Smooth muscle cell (in vitro differentiated cells): ENCODE measurements around the gene COX15. TPM values are rescaled to one million over a fixed set of nuclear protein-coding genes. Genes with fewer than 3 reads are reported as not detected.

Source experiments
- DNase-seq: peaks from one replicate; lab custom pipeline; 2025; ENCODE audit not compliant: unreplicated experiment; lab: John Stamatoyannopoulos, UW
- H2AFZ ChIP-seq: fragments of 200-600 bp; sonication (generic); 2 replicates; pipeline ENCODE4 v1.6.0; 2016; ENCODE audit warnings: antibody characterized with exemption, low read depth, mild to moderate bottlenecking
- H3F3A ChIP-seq: fragments of 200-600 bp; sonication (generic); 2 replicates; pipeline ENCODE4 v1.6.0; 2017; ENCODE audit warnings: antibody characterized with exemption, low read depth
- H3K27ac ChIP-seq: fragments of 200-600 bp; sonication (generic); 2 replicates; pipeline ENCODE4 v1.5.1; 2016; ENCODE audit warnings: low read depth, mild to moderate bottlenecking
- H3K27me3 ChIP-seq: fragments of 200-600 bp; sonication (generic); 2 replicates; pipeline ENCODE4 v1.6.1; 2016; ENCODE audit warnings: low read depth, mild to moderate bottlenecking
- H3K36me3 ChIP-seq: fragments of 200-600 bp; sonication (generic); 2 replicates; pipeline ENCODE4 v1.5.1; 2016; ENCODE audit warnings: low read depth
- H3K4me1 ChIP-seq: fragments of 200-600 bp; sonication (generic); 2 replicates; pipeline ENCODE4 v1.5.1; 2016; ENCODE audit warnings: low read depth
- H3K4me2 ChIP-seq: fragments of 200-600 bp; sonication (generic); 2 replicates; pipeline ENCODE4 v1.6.0; 2016; ENCODE audit warnings: mild to moderate bottlenecking
- H3K4me3 ChIP-seq: fragments of 200-600 bp; sonication (generic); 2 replicates; pipeline ENCODE4 v1.5.1; 2016; ENCODE audit warnings: mild to moderate bottlenecking
- H3K79me2 ChIP-seq: fragments of 200-600 bp; sonication (generic); 2 replicates; pipeline ENCODE4 v1.6.0; 2016; ENCODE audit warnings: low read depth, mild to moderate bottlenecking
- H3K9ac ChIP-seq: fragments of 200-600 bp; sonication (generic); 2 replicates; pipeline ENCODE4 v1.6.0; 2016; ENCODE audit warnings: low read depth
- H3K9me3 ChIP-seq: fragments of 200-600 bp; sonication (generic); replicated peaks from 2 replicates; pipeline ENCODE4 v1.5.1; 2016; ENCODE audit warnings: low read depth
- H4K20me1 ChIP-seq: fragments of 200-600 bp; sonication (generic); 2 replicates; pipeline ENCODE4 v1.6.0; 2016; ENCODE audit warnings: low read depth
- WGBS: methylation state at CpG from one replicate; pipeline ENCODE4 v1.1.7; 2016; ENCODE audit warnings: low lambda C conversion rate; 5-methylcytosine and 5-hydroxymethylcytosine counted together
- polyA plus RNA-seq: library from polyadenylated mRNA; unstranded; fragments of >200 nt; fragmentation: Nextera tagmentation; extraction: Ambion mirVana; gene quantifications from 2 replicates; pipeline ENCODE4 v1.2.1, GENCODE V29; 2016
- total RNA-seq: library from RNA; depleted of rRNA; stranded (reverse); fragments of >200 nt; gene quantifications from 2 replicates; pipeline ENCODE4 v1.2.3, GENCODE V29; 2014
- TF ChIP-seq, protein P1 (sequence below): fragments of 200-600 bp; sonication (generic); IDR thresholded peaks from 2 replicates; pipeline ENCODE4 v1.5.1; 2017; ENCODE audit warnings: borderline replicate concordance, mild to moderate bottlenecking, antibody characterized with exemption; ENCODE audit not compliant: insufficient read depth, poor library complexity, severe bottlenecking

Gene COX15
- total and polyA plus RNA-seq, 2 experiments from 2014 or later: 16.9 to 21.3 TPM

DNA sequence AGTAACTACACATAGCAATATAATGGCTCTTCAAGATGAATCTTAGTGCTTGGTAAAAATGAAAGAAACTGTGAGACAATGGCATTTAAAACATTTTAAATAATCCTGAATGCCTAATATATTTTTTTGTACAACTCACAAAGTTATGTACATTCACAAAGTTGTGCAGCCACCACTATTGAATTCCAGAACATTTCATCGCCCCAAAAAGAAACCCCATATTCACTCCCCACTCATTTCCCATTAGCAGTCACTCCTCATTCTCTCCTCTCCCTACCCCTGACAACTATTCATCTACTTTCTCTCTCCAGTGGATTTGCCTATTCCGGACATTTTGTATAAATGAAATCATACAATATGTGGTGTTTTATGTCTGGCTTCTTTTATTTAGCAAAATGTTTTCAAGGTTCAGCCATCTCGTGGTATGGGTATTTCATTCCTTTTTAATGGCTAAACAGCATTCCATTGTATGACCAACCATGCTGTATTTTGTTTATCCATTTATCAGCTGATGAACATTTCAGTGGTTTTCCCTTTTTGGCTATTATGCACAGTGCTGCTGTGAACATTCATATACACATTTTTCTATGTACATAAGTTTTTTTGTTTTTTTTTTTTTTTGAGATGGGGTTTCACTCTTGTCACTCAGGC, 37.9 kb downstream of the COX15 start:
- H3K27ac ChIP-seq: peak overlapping the region; percentile 61
- H3K9me3 ChIP-seq: no peaks in the 10 kb centered on the region
- H2AFZ ChIP-seq: no peak overlapping the region
- TF ChIP-seq, protein P1, sequence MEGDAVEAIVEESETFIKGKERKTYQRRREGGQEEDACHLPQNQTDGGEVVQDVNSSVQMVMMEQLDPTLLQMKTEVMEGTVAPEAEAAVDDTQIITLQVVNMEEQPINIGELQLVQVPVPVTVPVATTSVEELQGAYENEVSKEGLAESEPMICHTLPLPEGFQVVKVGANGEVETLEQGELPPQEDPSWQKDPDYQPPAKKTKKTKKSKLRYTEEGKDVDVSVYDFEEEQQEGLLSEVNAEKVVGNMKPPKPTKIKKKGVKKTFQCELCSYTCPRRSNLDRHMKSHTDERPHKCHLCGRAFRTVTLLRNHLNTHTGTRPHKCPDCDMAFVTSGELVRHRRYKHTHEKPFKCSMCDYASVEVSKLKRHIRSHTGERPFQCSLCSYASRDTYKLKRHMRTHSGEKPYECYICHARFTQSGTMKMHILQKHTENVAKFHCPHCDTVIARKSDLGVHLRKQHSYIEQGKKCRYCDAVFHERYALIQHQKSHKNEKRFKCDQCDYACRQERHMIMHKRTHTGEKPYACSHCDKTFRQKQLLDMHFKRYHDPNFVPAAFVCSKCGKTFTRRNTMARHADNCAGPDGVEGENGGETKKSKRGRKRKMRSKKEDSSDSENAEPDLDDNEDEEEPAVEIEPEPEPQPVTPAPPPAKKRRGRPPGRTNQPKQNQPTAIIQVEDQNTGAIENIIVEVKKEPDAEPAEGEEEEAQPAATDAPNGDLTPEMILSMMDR: no peak
- peak overlapping the region; percentile 37 for H3K4me2 ChIP-seq
- peaks cover 9% of the 10 kb centered on the region for H4K20me1 ChIP-seq
- no peaks in the 10 kb centered on the region for H3K4me1 ChIP-seq
- H3K4me3 ChIP-seq: no peak overlapping the region
- no peak for DNase-seq
- no peak overlapping the region for H3K9ac ChIP-seq
- peaks cover 3% of the 10 kb centered on the region for H3K79me2 ChIP-seq
- H3K36me3 ChIP-seq: peaks cover 30% of the 10 kb centered on the region
- no peaks in the 10 kb centered on the region for H3F3A ChIP-seq
- no peaks in the 10 kb centered on the region for H3K27me3 ChIP-seq
- WGBS: 80% methylated on average over 3 of the region's 3 CpGs

DNA sequence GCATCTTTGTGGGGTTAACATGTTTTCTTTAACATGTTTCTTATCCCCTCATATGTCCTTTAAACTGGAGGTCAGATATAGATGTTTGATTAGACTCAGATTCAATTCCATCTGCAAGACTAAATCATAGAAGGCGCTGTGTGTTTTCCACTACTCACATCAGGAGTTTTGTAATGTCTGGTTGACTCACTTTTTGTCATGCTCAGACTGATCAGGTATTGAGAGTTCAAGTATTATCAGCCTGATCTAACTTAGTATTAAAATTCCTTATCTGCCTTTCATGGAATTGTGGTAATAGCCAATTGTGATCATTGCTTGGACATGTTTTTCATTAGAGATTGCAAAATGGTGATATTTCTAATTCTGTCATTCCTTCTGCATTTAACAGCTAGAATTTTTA, 42.5 kb downstream of the COX15 start:
- no peak overlapping the region for H2AFZ ChIP-seq
- H3K9ac ChIP-seq: no peak overlapping the region
- H3K4me2 ChIP-seq: no peak overlapping the region
- peaks cover 32% of the 10 kb centered on the region for H3K36me3 ChIP-seq
- H3K9me3 ChIP-seq: no peaks in the 10 kb centered on the region
- H3K4me1 ChIP-seq: no peaks in the 10 kb centered on the region
- TF ChIP-seq, protein P1: no peak
- H3K4me3 ChIP-seq: no peak overlapping the region
- no peak for DNase-seq
- no peaks in the 10 kb centered on the region for H3F3A ChIP-seq
- H3K79me2 ChIP-seq: peaks cover 3% of the 10 kb centered on the region
- H3K27ac ChIP-seq: no peak overlapping the region
- 91% methylated on average over 1 of the region's 1 CpG for WGBS
- peaks cover 25% of the 10 kb centered on the region for H4K20me1 ChIP-seq
- no peaks in the 10 kb centered on the region for H3K27me3 ChIP-seq

DNA sequence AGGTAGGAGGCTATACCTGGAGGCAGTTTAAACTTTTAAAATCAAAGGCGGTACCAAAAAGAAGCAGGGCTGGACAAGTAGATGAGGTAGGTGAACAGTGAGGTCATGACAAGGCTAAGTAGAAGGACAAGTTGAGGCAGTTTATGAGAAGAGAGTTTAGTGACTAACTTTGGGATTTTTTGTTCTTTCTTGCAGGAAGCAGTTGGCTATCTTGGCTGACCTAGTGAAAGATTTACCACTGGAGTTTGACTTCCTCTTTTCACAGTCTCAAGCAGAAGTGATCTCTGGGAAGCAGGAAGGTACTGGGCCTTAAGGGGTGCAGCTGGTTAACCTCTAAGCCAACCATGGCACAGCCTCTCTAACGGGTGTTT, 46.3 kb downstream of the COX15 start:
- WGBS: 90% methylated on average over 2 of the region's 2 CpGs
- peak overlapping the region; percentile 52 for H3K27ac ChIP-seq

More for the DNA sequence above, 46.3 kb downstream of the COX15 start:
- H3F3A ChIP-seq: no peaks in the 10 kb centered on the region
- peaks cover 3% of the 10 kb centered on the region for H3K79me2 ChIP-seq
- H3K4me1 ChIP-seq: no peaks in the 10 kb centered on the region
- peaks cover 43% of the 10 kb centered on the region for H3K36me3 ChIP-seq
- no peak overlapping the region for H2AFZ ChIP-seq
- H3K4me3 ChIP-seq: no peak overlapping the region
- no peak for DNase-seq
- no peak overlapping the region for H3K4me2 ChIP-seq
- no peak overlapping the region for H3K9ac ChIP-seq
- peaks cover 37% of the 10 kb centered on the region for H4K20me1 ChIP-seq
- TF ChIP-seq, protein P1: no peak
- H3K9me3 ChIP-seq: no peaks in the 10 kb centered on the region
- H3K27me3 ChIP-seq: no peaks in the 10 kb centered on the region
